Pons (tissue), 1 donor: ENCODE data around the gene PCSK1N.
A peak's percentile ranks its signal among the peaks of the same experiment; 100 is the strongest.
"Not testable (repeated sequence)": the region's sequence is repeated elsewhere in the genome, so short reads cannot be mapped to it uniquely, and the experiment has no call there.

Experiments
- DNase-seq: peaks from one replicate; pipeline ENCODE4 v3.0.0-alpha.2; 2016; ENCODE audit warnings: low spot score

PCSK1N gene

GRCh38 chrX:48823053-48823452 is 12.4 kb downstream of the PCSK1N start:
- DNase-seq = no peak

- not testable (repeated sequence) for DNase-seq
These were observed 16.0 kb downstream of the PCSK1N start for GRCh38 chrX:48819394-48819793.

GRCh38 chrX:48818866-48819265 is 16.5 kb downstream of the PCSK1N start:
- DNase-seq = no peak

- DNase-seq = no peak
These were observed 17.3 kb downstream of the PCSK1N start for GRCh38 chrX:48818098-48818497.

GRCh38 chrX:48816014-48816810 is 19.2 kb downstream of the PCSK1N start:
- no peak for DNase-seq

GRCh38 chrX:48815266-48815665 is 20.1 kb downstream of the PCSK1N start:
- DNase-seq = no peak

GRCh38 chrX:48814722-48815121 is 20.7 kb downstream of the PCSK1N start:
- no peak for DNase-seq

GRCh38 chrX:48813644-48814043 is 21.8 kb downstream of the PCSK1N start:
- DNase-seq = peak; percentile 12

- no peak for DNase-seq
These were observed 29.3 kb downstream of the PCSK1N start for GRCh38 chrX:48806081-48806480.

GRCh38 chrX:48802905-48803200 is 32.6 kb downstream of the PCSK1N start:
- DNase-seq = no peak

GRCh38 chrX:48802089-48802904 is 33.1 kb downstream of the PCSK1N start:
- DNase-seq = peak; percentile 49

GRCh38 chrX:48801280-48802088 is 33.9 kb downstream of the PCSK1N start, which contains the start of gene HDAC6:
TSS of gene HDAC6 (plus strand) at chrX:48802067. CDS start at chrX:48802693, 626 bp downstream.
- DNase-seq = peak; percentile 98

- DNase-seq = no peak
These were observed 34.7 kb downstream of the PCSK1N start for GRCh38 chrX:48800574-48801279.

- DNase-seq = no peak
These were observed 37.1 kb downstream of the PCSK1N start for GRCh38 chrX:48798318-48798717.

- DNase-seq = no peak
These were observed 40.4 kb downstream of the PCSK1N start for GRCh38 chrX:48794911-48795515.

- no peak for DNase-seq
These were observed 41.0 kb downstream of the PCSK1N start for GRCh38 chrX:48794340-48794910.

- DNase-seq = no peak
These were observed 41.5 kb downstream of the PCSK1N start for GRCh38 chrX:48793935-48794334.

GRCh38 chrX:48792219-48792618 is 43.2 kb downstream of the PCSK1N start:
- DNase-seq = no peak

- no peak for DNase-seq
These were observed 44.2 kb downstream of the PCSK1N start for GRCh38 chrX:48791063-48791820.

GRCh38 chrX:48790477-48790876 is 44.9 kb downstream of the PCSK1N start:
- DNase-seq = no peak
